Activated CD8-positive, alpha-beta memory T cell treated with anti-CD3 and anti-CD28 coated beads for 1 hour (primary cell): Measurements from ENCODE around the gene CEP126.
A peak's percentile ranks its signal among the peaks of the same experiment; 100 is the strongest.

Experiments used
- DNase-seq, 2 donors: peaks; one replicate each; pipeline ENCODE4 v3.0.0-alpha.2; 2020; ENCODE audit warnings: low read depth in 1 of 2; ENCODE audit errors: extremely low read depth in 1 of 2

The CEP126 gene, protein sequence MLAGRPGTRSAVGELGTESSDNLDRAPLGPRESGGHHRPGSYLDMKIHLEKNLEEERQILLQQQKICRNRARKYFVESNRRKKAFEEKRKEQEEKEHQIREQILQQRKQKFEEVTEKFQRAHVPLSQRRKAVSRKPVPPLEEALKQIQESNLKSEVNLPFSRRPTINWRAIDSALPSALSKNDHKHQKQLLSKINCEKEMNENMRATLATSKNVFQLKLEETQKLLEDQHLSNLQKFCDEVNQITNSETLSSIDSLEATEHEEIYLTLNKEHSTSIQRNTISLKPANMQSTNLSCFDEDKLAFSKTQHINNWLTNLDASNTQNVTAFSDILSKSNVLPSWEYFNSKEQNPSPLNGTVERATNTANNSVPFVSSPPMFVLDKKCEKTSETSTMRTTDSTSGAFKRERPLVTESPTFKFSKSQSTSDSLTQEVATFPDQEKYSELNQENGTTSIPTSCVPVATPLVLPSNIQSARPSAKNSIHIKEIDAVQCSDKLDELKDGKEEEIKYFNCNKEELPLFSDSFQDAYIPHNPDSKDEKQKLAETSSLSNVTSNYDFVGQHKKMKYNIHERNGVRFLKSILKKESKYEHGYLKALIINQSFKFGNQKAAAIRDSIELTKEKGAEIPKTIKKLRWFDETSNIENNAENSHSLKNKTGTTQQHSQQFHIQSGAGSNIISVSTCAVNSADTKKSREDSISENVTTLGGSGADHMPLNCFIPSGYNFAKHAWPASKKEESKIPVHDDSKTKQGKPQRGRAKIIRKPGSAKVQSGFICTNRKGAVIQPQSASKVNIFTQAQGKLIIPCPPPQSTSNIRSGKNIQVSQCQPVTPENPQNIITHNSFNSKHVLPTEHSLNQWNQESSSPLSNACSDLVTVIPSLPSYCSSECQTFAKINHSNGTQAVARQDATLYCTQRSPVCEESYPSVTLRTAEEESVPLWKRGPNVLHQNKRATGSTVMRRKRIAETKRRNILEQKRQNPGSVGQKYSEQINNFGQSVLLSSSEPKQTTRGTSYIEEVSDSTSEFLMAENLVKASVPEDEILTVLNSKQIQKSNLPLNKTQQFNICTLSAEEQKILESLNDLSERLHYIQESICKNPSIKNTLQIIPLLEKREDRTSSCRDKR

DNA sequence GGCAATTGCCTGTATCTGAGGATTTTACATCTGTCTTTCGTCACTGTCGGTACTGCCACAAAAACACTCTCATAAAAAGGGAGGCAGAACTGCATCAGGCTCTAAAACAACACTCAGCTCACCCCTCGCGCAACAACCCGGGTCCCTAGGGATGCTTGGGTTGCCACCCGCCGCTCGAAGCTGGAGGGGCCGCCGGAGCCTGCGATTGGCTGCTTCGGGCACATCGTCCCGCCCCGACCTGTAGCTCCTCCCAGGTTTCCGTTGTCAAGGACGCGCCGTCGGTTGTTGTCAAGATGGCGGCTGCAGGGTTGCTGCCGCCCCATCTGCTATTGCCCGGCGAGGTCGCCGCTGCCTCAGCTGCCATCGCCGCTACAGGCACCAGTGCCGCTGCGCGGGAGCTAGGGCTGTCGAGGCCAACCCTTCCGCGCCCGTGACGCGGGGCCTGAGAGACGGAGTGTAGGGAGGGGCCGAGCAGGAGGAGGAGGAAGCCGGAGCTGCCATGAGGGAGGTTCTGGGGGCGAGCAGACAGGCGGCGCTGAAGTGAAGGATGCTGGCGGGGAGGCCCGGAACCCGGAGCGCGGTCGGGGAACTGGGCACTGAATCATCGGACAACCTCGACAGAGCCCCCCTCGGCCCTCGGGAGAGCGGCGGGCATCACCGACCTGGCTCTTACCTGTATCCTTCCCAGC lies at the start of gene CEP126:
Gene CEP126, plus strand, starts transcription at position 273 of the 689 bp plus-strand sequence. Its CDS starts 275 bp downstream, at position 548.
- DNase-seq: peak; percentile 85 to 88

DNA sequence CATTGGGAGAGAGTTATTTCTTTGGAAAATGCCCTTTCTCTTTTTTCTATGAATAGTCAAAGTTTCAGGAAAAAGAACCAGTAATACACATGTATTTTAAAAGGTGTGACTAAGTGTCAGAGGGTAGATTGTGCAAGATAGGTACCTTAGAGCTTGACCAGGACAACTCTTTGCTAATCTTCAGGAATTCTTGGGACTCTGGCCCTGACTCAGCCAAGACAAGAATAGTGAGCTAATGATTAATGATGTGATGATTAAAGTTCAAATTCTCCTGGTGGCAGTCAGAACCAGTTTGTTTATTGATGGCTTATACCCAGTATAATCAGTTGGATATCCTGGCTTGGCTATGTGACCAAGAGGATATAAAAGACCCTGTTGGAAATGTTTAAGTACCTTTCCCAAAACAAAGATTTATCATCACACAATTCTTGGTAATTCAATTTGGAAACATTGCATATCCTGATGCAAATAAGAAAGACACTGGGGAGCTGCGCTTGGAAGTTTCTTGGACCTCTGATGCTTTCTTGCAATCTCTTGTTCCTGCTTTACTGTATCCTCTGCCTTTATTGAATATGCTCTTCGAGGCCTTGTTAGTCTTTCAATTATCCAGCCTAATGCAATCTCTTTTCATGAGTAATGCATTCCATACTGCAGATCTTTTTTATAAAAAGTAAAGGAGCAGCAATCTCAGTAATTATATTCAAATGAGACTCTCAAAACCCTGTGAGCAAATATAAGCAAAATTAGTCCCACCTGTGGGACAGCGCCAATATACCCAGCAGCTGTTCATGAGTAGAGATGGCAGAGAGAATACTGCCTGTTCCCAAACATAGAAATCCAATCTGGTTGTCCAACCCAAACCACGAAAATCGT lies 48.0 kb upstream of the CEP126 start:
- DNase-seq: no peak

DNA sequence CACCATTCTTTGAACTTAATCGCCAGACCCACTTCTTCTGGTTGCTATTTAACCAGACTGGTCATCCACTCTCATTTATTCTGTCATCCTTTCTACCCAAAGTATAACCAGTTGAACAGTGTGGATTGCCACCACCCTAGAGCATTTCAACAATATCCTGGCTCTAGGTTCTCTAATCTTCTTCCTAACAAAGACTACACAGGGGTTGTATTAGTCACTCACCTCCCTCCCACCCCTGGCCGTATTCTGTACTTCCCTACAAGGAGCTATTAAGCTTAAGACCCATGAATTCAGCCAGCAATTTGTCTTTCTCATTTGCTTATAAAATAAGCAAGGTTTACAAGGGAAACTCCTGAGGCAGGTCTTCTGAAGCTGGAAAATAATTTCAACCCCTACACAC lies 46.9 kb upstream of the CEP126 start:
- DNase-seq: no peak

DNA sequence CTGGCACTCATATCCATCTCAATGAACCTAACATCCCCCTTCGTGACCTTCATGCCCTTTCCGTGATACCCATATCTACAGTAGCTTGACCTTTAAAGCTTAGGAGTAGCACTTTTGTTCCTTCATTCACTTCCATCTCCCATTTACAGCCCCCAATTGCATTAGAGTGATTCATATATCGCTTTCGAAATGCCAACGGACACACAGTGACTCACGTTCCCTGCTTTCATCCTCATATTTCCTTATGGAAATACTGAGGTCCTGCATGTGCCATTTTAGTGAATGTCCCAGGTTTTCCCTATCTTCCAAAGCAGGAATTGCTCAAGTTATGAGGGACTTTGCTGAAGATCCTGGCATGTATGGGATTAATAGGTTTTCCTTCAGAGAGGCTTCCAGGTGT lies 44.3 kb upstream of the CEP126 start:
- DNase-seq: no peak

DNA sequence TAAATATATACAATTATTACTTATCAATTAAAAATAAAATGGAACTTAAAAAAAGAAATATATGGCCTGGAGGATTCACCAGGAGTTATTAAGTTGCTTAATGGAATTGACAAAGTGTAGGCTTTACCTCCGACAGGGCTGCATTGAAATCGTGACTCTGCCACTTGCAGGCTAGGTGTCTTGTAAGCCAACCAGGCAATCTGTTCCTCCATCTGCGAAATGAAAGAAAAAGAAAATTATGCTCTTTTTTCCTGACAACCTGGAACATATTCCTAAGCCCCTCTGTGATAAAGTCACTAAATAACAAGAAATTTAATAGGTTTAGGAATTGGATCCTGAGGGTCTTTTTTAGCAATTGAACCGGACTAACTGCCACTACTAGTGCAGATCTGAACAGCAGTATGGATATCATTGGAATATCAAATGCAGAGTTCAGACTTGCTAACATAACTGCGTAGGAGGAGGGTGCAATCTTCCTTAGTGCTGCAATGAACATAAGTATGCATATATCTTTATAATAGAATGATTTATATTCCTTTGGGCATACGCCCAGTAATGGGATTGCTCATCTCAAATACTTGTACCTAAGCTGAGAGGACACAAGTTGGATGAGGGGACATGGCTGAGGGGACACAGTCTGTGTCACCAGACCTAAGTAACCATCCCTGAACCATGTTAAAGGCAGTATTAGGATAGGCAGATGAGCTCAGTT lies 42.5 kb upstream of the CEP126 start:
- DNase-seq: no peak

DNA sequence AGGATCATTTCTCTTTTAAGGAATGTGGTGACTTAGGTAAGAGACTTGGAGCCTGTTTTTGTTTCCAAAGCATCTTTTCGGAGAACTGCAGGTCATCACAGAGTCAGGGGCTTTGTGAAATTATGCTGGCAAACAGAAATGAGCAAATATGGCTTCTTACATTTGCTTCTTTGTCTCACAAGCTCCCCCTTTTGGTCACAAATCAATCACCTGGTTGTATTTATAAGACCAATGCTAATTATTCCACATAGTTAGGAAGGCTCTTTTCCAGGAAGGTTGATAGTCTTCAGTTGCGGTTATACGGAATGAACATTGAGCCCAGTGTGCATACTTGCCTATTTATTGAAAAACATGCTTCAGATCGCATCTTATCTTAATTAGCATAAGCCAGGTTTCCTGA lies 34.6 kb upstream of the CEP126 start:
- DNase-seq: no peak

DNA sequence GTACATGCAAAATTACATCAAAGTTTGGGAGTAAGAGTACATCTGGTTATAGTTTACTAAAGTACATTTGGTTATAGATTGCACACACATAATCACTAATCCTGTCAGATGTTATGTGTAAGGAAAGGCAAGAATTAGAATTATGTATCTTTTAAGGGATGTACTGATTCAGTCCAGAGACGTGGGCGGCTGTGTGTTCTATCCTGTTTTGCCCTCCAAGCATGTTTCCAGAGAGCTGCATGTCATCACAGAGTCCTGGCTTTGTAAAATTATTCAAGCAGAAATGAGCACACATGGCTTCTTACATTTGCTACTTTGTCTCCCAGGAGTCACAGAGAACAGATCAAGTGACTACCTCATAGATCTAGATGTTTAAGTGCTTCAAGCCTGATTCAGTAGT lies 33.2 kb upstream of the CEP126 start:
- DNase-seq: no peak

DNA sequence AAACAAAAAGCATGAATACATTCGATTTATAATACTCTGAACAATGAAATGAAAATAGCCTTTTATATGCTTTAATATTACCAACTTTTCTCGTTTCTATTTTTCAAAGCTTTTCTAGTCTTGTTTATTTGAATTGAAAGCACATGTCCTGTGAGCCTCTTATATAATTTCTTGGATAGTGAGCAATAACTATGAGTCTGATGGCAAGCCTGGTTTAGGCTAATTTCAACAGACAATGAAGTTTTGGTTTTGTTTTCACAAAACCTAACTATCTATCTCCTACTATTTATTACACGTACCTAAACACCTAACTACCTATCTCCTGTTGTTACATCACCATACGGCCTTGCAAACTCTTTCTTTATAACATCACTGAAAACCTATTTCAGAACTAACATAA lies 29.2 kb upstream of the CEP126 start:
- DNase-seq: no peak

DNA sequence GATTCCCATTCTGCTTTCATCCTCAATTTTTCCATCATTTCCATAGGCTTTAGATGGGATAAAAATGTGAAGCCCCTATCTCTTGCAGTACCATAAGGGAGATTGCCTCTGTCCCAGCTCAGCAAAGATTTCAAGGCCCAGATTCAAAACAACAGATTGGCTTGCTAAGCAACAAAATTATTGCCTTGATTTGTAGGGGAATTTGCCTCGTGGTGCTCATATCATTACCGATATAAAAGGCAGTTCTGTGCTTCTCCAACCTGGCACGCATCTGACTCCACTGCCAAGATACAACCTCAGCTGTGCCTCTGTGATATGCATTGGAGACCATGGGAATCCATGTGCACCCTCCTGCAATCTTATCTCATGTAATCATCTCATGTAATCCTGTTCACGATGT lies 25.0 kb upstream of the CEP126 start:
- no peak for DNase-seq

DNA sequence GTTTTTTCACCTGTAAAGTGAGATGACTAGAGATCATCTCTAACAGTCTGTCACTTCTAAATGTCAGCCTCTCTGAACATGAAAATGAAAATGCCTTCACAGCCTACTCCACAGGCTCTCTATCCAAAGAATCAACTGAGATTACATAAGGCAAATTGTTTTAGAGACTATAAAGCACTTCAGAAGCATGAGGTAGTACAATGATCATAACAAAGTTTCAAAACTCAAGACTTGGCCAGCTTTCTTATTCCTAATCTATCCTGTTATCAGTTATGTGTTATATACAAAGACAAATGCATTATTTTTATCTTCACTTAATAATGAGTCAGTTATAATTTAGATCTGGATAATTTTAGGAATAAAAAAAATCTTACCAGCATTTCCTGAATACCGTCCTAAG lies 20.3 kb upstream of the CEP126 start:
- no peak for DNase-seq

DNA sequence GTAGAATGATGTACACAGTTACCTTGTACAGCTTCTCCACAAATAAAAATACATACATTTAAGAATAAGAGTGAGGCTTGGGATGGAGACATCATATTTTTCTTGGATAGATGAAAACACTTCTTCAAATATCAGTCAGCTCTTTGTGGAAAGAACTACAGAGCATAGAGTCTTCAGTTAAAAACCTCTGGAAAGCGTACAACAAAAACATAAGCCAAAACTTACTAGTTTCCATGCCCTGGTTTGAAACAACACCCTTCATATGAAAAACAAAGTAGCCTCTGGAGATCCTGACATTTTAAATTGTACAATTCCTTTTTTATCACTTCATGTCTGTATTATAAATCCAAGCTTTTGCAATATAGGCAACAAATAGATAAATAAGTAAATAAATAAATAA lies 7.0 kb upstream of the CEP126 start:
- no peak for DNase-seq

DNA sequence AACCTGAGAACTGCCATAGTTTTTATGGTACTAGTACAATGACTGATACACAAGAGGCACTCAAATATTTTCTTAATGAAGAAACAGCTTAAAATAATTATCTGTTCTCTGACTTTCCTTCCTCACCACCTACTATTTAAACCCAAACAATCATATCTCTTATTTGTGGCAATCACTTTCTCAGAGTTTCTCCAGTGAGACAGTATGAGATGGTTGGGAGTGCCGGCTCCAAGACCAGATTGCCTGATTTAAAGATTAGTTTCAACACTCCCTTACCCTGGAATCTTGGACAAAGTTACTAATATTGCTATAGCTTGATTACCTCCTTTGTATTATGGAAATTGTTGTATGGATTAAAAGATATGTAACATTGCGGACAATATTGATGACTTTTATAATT lies 5.7 kb upstream of the CEP126 start:
- DNase-seq: no peak

DNA sequence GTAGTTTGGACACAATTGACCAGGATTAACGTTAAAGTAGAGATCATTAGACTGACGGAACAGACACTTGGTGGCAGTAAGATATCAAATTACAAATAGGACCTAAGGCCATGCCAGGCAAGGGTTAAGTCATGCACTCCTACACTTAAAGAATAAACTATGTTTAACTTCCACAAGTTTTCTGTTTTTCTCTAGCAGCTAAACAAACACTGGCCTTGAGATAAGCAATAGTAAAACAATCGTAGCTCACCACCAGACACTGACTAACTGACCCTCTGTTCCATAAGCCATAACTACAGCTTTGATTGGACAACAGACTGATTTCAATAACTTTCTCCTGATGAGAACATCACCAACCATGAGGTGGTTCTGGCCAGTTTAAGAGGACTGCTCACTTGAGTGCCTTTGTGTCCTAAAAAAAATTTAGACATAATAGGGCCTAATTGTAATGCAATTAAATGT lies 2.0 kb upstream of the CEP126 start:
- DNase-seq: no peak

DNA sequence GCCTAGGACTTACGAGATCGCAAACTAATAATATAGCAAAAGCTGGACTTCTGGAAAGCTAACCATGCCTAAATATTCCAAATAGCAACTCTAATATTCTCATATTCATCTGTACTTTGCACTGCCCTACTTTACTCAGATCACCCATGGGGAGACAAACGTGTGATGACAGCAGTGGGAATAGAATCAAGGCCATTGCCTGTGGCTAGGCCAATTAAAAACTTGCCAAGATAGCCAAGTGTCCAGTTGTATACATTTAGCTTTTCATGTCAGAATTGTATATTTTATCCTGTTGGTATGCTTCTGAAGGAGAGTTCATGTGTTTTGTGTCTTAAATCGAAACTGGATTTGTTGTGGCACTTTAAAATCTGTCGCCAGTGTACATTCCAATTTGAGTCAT lies 1.2 kb upstream of the CEP126 start:
- no peak for DNase-seq

DNA sequence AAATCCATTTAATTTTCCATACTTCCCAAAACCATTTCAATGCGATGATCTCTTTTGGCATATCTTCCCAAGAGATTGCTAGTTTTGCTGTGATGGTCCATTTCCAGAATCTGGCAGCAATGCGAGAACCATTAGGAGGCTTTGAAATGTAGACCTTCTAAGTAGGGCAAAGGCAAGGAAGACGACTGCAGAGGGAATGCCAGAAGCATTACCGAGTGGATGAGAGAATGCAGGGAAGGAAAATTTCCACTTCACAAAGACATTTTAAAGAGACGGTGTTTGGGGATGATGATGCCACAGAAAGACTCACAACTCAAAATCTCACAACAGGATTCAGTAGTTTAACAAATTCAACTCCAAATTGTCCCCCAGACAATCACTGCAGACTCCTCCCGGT lies 471 bp upstream of the CEP126 start:
- no peak for DNase-seq

DNA sequence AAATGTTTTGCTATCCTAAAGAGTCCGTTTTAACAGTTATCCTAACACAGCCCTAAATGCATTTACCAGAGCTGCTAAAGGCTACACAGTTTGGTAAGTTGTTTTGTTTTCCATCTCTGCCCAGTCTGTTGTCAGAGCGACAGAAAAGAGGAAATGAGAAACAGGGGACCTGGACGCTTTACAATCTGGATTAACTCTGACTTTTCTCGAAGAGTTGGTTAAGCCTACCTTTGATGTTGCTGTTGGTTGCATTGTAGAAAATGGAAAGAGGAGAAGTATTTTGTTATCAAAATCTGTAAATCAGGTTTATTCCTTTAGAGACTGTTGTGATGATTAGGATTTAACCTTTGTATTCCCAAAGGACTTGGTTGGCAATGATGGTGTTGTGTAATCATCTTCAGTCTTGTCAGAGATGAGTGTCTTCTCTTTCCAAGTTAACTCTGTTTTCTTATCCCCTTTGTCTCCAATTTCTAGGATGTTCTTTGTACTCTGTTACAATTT lies 1.0 kb downstream of the CEP126 start:
- DNase-seq: no peak

DNA sequence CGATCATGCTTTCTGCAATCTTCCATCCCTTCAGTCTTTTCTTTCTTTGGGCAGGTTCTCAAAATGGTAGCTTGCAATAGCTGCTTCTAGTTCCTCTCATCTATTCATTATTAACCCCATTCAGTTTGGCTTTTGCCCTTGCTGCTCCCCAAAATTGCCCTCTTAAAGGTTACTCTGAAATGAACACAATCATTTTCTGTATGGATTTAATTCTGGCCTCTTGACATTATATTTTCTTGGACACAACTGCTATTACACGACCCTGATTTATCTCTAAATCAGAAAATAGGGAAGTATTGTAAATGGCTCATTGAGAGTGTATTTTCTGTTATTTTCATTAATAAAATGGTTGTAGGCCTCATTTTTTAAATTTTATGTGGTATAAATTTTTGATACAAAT lies 1.6 kb downstream of the CEP126 start, which contains the start of gene ANGPTL5:
Gene ANGPTL5, minus strand, starts transcription at position 101 of the 400 bp plus-strand sequence. CDS start 8,613 bp downstream, outside the sequence.
- no peak for DNase-seq

DNA sequence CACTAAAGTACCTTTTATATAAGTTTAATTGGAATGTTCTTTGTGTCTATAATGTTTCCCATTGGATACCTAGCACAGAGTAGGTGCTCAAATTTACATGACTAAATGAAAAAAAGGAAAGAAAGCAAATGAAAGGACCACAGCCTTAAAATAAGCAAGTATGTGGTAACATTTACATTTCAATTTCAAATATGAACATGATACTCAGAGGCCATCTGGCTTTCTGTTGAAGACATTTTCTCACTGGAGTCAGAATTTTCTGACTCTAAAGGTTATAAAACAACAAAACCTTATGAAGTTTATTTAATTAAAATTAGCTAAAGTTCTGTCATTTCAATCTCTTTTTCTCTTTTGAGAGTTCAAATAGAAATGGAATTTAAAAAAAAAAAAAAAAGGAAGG lies 2.4 kb downstream of the CEP126 start:
- no peak for DNase-seq

DNA sequence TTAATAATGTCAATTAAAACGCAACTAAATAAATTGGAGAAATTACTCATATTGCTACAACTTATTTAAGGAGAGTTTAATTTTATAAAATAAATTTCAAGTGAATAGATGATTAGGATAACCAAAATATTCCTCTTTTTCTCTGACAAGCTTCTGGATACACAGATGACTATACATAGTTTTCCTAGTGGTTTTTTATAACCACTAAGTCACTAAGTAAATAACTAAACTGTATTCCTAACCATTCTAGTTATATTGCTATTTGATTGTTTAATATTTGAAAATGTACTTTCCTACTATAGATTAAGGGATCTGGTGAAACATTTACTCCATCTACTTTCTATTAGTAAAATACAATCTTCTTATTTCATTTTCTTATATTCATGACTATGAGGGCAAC lies 6.2 kb downstream of the CEP126 start:
- no peak for DNase-seq
